ENCODE measurements around the gene GMPR2. TPM values are rescaled to one million over a fixed set of nuclear protein-coding genes. Genes with fewer than 3 reads are reported as not detected.

Gene GMPR2
- total and polyA plus RNA-seq, 2 of the 13 experiments (the other 11 are each of a cell fraction or from before 2014, with no cell fraction given): 210 to 273 TPM

- CTCF ChIA-PET (ENCODE audit: low intra/inter-chr PET ratio, low total read pairs): no interaction called here
- H3K79me2 ChIP-seq (ENCODE audit: insufficient read depth, low read length): no peaks in the 10 kb centered on the region
- H3K27me3 ChIP-seq (ENCODE audit: control insufficient read depth in 1 of 2, insufficient read depth in 2 of 2, low read length in 2 of 2): no peaks in the 10 kb centered on the region
- no TSS peak for BruUV-seq (replicated peaks)
- no peak overlapping the region for H3K4me2 ChIP-seq (ENCODE audit: low read depth, low read length)
- intact Hi-C loops (cut with micrococcal nuclease; ENCODE audit: unreplicated experiment) (no loop called here), in situ Hi-C loops (cut with HindIII; ENCODE audit: extremely low pct_ligation_motif_present, low pct_unique_long_range_greater_than_20kb) (no loop called here)
- DNase-seq (ENCODE audit: low spot score): no peak
- no peak for FAIRE-seq
- peaks cover 39 to 56% of the 10 kb centered on the region in 2 experiments for H3K36me3 ChIP-seq (replicated peaks in 1 of 2; ENCODE audit: control insufficient read depth in 1 of 2, insufficient read depth in 2 of 2, low read length in 2 of 2)
- H2AFZ ChIP-seq (ENCODE audit: low read length): no peak overlapping the region
- 99% methylated on average over 5 of the region's 5 CpGs for WGBS (ENCODE audit: low lambda C conversion rate)
- no peaks in the 10 kb centered on the region for H3K9me3 ChIP-seq (ENCODE audit: low read length)
- POLR2A ChIA-PET: interaction anchor here (0.9 to 2.7 kb wide), 7 partner anchors 9 to 65 kb away, joined by 3 to 13 read pairs (median 5); partner anchors contain the start of genes IPO4, IRF9, MDP1 and RABGGTA
- H3K9ac ChIP-seq (ENCODE audit: insufficient read depth, low read depth, low read length): no peak overlapping the region
- peaks cover 9% of the 10 kb centered on the region for H3K4me1 ChIP-seq (ENCODE audit: insufficient read depth, low read length)
- no peak; the same call in 2 of the 3 replicates for ATAC-seq
- H3K4me3 ChIP-seq (replicated peaks in 1 of 3; ENCODE audit: insufficient read depth in 1 of 3, low read depth in 2 of 3, low read length in 3 of 3): no peak overlapping the region
- H4K20me1 ChIP-seq (ENCODE audit: insufficient read depth, low read length): no peaks in the 10 kb centered on the region
- no peak overlapping the region for H3K27ac ChIP-seq (ENCODE audit: extremely low read length, insufficient read depth, low read length)
- peak; percentile 41; the same call in 1 of the 2 replicates for TF ChIP-seq POLR2G (IDR thresholded peaks at IDR 0.05; ENCODE audit: low read depth, low read length)
- TF ChIP-seq ZNF124 (CRISPR knock-in tag; IDR thresholded peaks at IDR 0.05): no peak
- peak; percentile 35; the same call in 1 of the 2 replicates for TF ChIP-seq JUNB (CRISPR knock-in tag; IDR thresholded peaks at IDR 0.05; ENCODE audit: borderline replicate concordance)
- TF ChIP-seq RBFOX2 (IDR thresholded peaks at IDR 0.05; ENCODE audit: low read depth, low read length): 0 out of 2 replicates have a peak, but pooled peaks have one; percentile 32
- 0 out of 2 replicates have a peak, but pooled peaks have one; percentile 44 for TF ChIP-seq ZNF326 (CRISPR knock-in tag; IDR thresholded peaks at IDR 0.05; ENCODE audit: borderline replicate concordance)
- 0 out of 2 replicates have a peak, but pooled peaks have one; percentile 36 for TF ChIP-seq TBX2 (CRISPR knock-in tag; IDR thresholded peaks at IDR 0.05; ENCODE audit: borderline replicate concordance)
- TF ChIP-seq TFDP2 (CRISPR knock-in tag; IDR thresholded peaks at IDR 0.05): no peak
- TF ChIP-seq GLI4 (CRISPR knock-in tag; IDR thresholded peaks at IDR 0.05; ENCODE audit: borderline replicate concordance): no peak
- TF ChIP-seq NONO (IDR thresholded peaks at IDR 0.05): no peak
- 0 out of 2 replicates have a peak, but pooled peaks have one; percentile 11 for TF ChIP-seq NONO (CRISPR knock-in tag; conservative IDR thresholded peaks at IDR 0.05)
- TF ChIP-seq ZNF407 (CRISPR knock-in tag; IDR thresholded peaks at IDR 0.05; ENCODE audit: not compliant biosample characterization): peak; percentile 10
- TF ChIP-seq ZNF75D (CRISPR knock-in tag; IDR thresholded peaks at IDR 0.05; ENCODE audit: borderline replicate concordance): 0 out of 2 replicates have a peak, but pooled peaks have one; percentile 59
- 0 out of 2 replicates have a peak, but pooled peaks have one; percentile 6 for TF ChIP-seq NFIB (CRISPR knock-in tag; IDR thresholded peaks at IDR 0.05; ENCODE audit: borderline replicate concordance)
- peak; percentile 16 for TF ChIP-seq ZNF883 (CRISPR knock-in tag; IDR thresholded peaks at IDR 0.05; ENCODE audit: not compliant biosample characterization)
- TF ChIP-seq SAFB2 (CRISPR knock-in tag; IDR thresholded peaks at IDR 0.05; ENCODE audit: borderline replicate concordance, low read depth): 0 out of 2 replicates have a peak, but pooled peaks have one; percentile 10
Measured at GRCh38 chr14:24207104-24207551, 25.6 kb upstream of the GMPR2 start.
